ENCODE results near the gene GAGE12F. TPM values are rescaled to one million over a fixed set of nuclear protein-coding genes. Genes with fewer than 3 reads are reported as not detected.
"Not testable (repeated sequence)": the region's sequence is repeated elsewhere in the genome, so short reads cannot be mapped to it uniquely, and the experiment has no call there.

GAGE12F gene, protein sequence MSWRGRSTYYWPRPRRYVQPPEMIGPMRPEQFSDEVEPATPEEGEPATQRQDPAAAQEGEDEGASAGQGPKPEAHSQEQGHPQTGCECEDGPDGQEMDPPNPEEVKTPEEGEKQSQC
- not detected for total RNA-seq

DNA sequence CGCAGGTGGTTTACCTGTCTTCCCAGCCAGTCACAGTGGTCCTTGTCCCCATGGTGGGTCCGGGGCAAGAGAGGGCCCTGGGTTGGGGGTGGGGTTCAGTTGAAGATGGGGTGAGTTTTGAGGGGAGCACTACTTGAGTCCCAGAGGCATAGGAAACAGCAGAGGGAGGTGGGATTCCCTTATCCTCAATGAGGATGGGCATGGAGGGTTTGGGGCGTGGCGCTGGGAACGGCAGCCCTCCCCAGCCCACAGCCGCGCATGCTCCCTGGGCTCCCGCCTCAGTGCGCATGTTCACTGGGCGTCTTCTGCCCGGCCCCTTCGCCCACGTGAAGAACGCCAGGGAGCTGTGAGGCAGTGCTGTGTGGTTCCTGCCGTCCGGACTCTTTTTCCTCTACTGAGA lies at the start of gene GAGE12F:
Gene GAGE12F (plus strand): TSS at position 301 of the 400 bp plus-strand sequence. CDS start 1,155 bp downstream, outside the sequence.
- not testable (repeated sequence) for H3K4me1 Mint-ChIP-seq (ENCODE audit: low read depth in 2 of 2); H3K36me3 Mint-ChIP-seq; H3K4me3 Mint-ChIP-seq; ATAC-seq; DNase-seq (ENCODE audit: low spot score); H3K27ac Mint-ChIP-seq; H3K9me3 Mint-ChIP-seq; H3K27me3 Mint-ChIP-seq

DNA sequence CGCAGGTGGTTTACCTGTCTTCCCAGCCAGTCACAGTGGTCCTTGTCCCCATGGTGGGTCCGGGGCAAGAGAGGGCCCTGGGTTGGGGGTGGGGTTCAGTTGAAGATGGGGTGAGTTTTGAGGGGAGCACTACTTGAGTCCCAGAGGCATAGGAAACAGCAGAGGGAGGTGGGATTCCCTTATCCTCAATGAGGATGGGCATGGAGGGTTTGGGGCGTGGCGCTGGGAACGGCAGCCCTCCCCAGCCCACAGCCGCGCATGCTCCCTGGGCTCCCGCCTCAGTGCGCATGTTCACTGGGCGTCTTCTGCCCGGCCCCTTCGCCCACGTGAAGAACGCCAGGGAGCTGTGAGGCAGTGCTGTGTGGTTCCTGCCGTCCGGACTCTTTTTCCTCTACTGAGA lies 28.8 kb upstream of the GAGE12F start, which contains the start of gene GAGE12C:
Gene GAGE12C (plus strand): TSS at position 301 of the 400 bp plus-strand sequence. CDS start 1,155 bp downstream, outside the sequence.
- H3K4me3 Mint-ChIP-seq; H3K4me1 Mint-ChIP-seq (ENCODE audit: low read depth in 2 of 2); H3K27ac Mint-ChIP-seq; ATAC-seq; H3K36me3 Mint-ChIP-seq; H3K9me3 Mint-ChIP-seq; H3K27me3 Mint-ChIP-seq; DNase-seq (ENCODE audit: low spot score): not testable (repeated sequence)

DNA sequence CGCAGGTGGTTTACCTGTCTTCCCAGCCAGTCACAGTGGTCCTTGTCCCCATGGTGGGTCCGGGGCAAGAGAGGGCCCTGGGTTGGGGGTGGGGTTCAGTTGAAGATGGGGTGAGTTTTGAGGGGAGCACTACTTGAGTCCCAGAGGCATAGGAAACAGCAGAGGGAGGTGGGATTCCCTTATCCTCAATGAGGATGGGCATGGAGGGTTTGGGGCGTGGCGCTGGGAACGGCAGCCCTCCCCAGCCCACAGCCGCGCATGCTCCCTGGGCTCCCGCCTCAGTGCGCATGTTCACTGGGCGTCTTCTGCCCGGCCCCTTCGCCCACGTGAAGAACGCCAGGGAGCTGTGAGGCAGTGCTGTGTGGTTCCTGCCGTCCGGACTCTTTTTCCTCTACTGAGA lies 19.2 kb upstream of the GAGE12F start, which contains the start of gene GAGE12D:
Gene GAGE12D (plus strand): TSS at position 301 of the 400 bp plus-strand sequence. CDS start 1,155 bp downstream, outside the sequence.
- H3K36me3 Mint-ChIP-seq, H3K27me3 Mint-ChIP-seq, H3K9me3 Mint-ChIP-seq: not testable (repeated sequence)

DNA sequence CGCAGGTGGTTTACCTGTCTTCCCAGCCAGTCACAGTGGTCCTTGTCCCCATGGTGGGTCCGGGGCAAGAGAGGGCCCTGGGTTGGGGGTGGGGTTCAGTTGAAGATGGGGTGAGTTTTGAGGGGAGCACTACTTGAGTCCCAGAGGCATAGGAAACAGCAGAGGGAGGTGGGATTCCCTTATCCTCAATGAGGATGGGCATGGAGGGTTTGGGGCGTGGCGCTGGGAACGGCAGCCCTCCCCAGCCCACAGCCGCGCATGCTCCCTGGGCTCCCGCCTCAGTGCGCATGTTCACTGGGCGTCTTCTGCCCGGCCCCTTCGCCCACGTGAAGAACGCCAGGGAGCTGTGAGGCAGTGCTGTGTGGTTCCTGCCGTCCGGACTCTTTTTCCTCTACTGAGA lies 9.7 kb upstream of the GAGE12F start, which contains the start of gene GAGE12E:
Gene GAGE12E (plus strand): TSS at position 301 of the 400 bp plus-strand sequence. CDS start 1,155 bp downstream, outside the sequence.
- not testable (repeated sequence) for H3K27ac Mint-ChIP-seq; ATAC-seq; DNase-seq (ENCODE audit: low spot score); H3K9me3 Mint-ChIP-seq; H3K4me1 Mint-ChIP-seq (ENCODE audit: low read depth in 2 of 2); H3K27me3 Mint-ChIP-seq; H3K4me3 Mint-ChIP-seq; H3K36me3 Mint-ChIP-seq

More for the DNA sequence above, 19.2 kb upstream of the GAGE12F start, which contains the start of gene GAGE12D:
- not testable (repeated sequence) for H3K27ac Mint-ChIP-seq; H3K4me3 Mint-ChIP-seq; H3K4me1 Mint-ChIP-seq (ENCODE audit: low read depth in 2 of 2); ATAC-seq; DNase-seq (ENCODE audit: low spot score)

DNA sequence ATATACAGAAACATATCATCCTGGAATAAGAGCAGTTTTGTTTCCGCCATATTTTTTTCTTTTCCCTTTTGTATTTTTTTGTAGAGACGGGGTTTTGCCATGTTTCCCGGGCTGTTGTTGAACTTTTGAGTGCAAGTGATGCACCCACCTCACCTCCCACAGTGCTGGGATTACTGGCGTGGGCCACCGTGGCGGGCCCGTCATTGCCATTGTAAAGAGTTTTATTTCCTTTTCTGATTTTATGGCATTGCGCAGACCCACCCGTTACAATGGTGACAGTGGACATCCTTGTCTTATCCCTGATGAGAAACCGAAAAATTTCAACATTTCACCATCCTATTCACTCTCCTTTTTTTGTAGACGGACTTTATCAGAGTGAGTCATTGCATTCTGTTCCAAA lies 8.1 kb downstream of the GAGE12F start:
- not testable (repeated sequence) for H3K9me3 Mint-ChIP-seq; H3K36me3 Mint-ChIP-seq; ATAC-seq; DNase-seq (ENCODE audit: low spot score); H3K27me3 Mint-ChIP-seq; H3K4me3 Mint-ChIP-seq; H3K27ac Mint-ChIP-seq; H3K4me1 Mint-ChIP-seq (ENCODE audit: low read depth in 2 of 2)

DNA sequence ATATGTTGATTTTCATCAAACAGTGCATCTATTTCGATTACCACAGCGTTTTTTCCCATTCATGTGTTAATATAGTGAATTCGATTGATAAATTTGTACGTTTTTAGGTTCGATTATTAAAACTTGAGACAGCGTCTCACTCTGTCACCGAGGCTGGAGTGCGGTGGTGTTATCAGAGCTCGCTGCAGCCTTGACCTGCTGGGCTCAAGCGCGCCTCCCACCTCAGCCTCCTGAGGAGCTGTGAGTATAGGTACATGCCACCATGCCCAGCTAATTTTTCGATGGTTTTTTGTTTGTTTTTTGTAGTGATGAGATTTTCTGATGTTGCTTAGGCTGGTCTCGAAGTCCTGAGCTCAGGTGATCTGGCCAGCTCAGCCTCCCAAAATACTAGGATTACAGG lies 8.5 kb downstream of the GAGE12F start:
- not testable (repeated sequence) for H3K27ac Mint-ChIP-seq; DNase-seq (ENCODE audit: low spot score)

DNA sequence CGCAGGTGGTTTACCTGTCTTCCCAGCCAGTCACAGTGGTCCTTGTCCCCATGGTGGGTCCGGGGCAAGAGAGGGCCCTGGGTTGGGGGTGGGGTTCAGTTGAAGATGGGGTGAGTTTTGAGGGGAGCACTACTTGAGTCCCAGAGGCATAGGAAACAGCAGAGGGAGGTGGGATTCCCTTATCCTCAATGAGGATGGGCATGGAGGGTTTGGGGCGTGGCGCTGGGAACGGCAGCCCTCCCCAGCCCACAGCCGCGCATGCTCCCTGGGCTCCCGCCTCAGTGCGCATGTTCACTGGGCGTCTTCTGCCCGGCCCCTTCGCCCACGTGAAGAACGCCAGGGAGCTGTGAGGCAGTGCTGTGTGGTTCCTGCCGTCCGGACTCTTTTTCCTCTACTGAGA lies 9.5 kb downstream of the GAGE12F start, which contains the start of gene GAGE12G:
Gene GAGE12G (plus strand): TSS at position 301 of the 400 bp plus-strand sequence. CDS start 1,155 bp downstream, outside the sequence.
- not testable (repeated sequence) for DNase-seq (ENCODE audit: low spot score); H3K4me3 Mint-ChIP-seq; H3K4me1 Mint-ChIP-seq (ENCODE audit: low read depth in 2 of 2); H3K36me3 Mint-ChIP-seq; H3K27me3 Mint-ChIP-seq; ATAC-seq; H3K27ac Mint-ChIP-seq; H3K9me3 Mint-ChIP-seq

More for the DNA sequence above, 8.5 kb downstream of the GAGE12F start:
- not testable (repeated sequence) for H3K36me3 Mint-ChIP-seq; H3K4me1 Mint-ChIP-seq (ENCODE audit: low read depth in 2 of 2); H3K27me3 Mint-ChIP-seq; ATAC-seq; H3K9me3 Mint-ChIP-seq; H3K4me3 Mint-ChIP-seq

DNA sequence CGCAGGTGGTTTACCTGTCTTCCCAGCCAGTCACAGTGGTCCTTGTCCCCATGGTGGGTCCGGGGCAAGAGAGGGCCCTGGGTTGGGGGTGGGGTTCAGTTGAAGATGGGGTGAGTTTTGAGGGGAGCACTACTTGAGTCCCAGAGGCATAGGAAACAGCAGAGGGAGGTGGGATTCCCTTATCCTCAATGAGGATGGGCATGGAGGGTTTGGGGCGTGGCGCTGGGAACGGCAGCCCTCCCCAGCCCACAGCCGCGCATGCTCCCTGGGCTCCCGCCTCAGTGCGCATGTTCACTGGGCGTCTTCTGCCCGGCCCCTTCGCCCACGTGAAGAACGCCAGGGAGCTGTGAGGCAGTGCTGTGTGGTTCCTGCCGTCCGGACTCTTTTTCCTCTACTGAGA lies 19.0 kb downstream of the GAGE12F start, which contains the start of gene GAGE12H:
Gene GAGE12H (plus strand): TSS at position 301 of the 400 bp plus-strand sequence. CDS start 1,155 bp downstream, outside the sequence.
- not testable (repeated sequence) for DNase-seq (ENCODE audit: low spot score); H3K27me3 Mint-ChIP-seq; H3K4me1 Mint-ChIP-seq (ENCODE audit: low read depth in 2 of 2); H3K27ac Mint-ChIP-seq; H3K36me3 Mint-ChIP-seq; H3K9me3 Mint-ChIP-seq; H3K4me3 Mint-ChIP-seq; ATAC-seq

DNA sequence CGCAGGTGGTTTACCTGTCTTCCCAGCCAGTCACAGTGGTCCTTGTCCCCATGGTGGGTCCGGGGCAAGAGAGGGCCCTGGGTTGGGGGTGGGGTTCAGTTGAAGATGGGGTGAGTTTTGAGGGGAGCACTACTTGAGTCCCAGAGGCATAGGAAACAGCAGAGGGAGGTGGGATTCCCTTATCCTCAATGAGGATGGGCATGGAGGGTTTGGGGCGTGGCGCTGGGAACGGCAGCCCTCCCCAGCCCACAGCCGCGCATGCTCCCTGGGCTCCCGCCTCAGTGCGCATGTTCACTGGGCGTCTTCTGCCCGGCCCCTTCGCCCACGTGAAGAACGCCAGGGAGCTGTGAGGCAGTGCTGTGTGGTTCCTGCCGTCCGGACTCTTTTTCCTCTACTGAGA lies 28.6 kb downstream of the GAGE12F start, which contains the start of gene GAGE2A:
Gene GAGE2A (plus strand): TSS at position 301 of the 400 bp plus-strand sequence. CDS start 1,155 bp downstream, outside the sequence.
- not testable (repeated sequence) for H3K27ac Mint-ChIP-seq

DNA sequence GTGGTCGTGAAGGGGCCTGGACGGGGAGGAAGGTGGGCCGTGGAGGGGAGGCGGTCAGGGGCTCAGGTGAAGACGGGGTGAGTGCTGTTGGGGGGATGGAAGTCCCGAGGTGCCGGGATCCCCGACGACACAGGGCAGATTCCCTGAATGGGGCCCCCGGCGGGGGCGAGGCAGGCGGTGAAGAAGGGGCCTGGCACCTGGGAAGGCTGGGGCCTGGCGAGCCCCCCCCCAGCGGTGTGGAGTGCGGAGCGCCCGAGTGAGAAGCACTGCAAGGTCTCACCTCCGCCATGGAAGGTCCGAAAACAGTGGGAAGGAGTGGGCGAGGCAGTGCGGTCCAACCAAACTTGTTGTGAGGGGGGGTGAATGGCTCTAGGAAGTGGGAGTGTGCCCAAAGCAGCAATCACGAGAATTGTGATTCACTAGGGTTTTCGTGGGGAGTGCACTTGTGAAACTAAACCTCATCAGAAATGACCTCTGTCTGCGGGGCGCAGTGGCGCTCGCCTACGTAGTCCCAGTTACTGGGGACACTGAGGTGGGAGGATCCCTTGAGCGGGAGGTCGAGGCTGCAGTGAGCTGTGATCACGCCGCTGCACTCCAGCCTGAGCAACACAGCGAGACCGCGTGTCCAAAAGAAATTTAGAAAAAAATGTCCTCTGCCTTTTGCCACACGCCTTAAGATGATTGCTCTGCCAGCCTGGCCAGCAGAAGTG lies 29.3 kb downstream of the GAGE12F start:
- not testable (repeated sequence) for H3K9me3 Mint-ChIP-seq; H3K27me3 Mint-ChIP-seq; H3K27ac Mint-ChIP-seq; ATAC-seq; H3K4me1 Mint-ChIP-seq (ENCODE audit: low read depth in 2 of 2); H3K4me3 Mint-ChIP-seq; H3K36me3 Mint-ChIP-seq
- peak; percentile 73 for DNase-seq (ENCODE audit: low spot score)

More for the DNA sequence above, 28.6 kb downstream of the GAGE12F start, which contains the start of gene GAGE2A:
- not testable (repeated sequence) for H3K27me3 Mint-ChIP-seq; H3K4me3 Mint-ChIP-seq; ATAC-seq; DNase-seq (ENCODE audit: low spot score); H3K9me3 Mint-ChIP-seq; H3K4me1 Mint-ChIP-seq (ENCODE audit: low read depth in 2 of 2); H3K36me3 Mint-ChIP-seq

DNA sequence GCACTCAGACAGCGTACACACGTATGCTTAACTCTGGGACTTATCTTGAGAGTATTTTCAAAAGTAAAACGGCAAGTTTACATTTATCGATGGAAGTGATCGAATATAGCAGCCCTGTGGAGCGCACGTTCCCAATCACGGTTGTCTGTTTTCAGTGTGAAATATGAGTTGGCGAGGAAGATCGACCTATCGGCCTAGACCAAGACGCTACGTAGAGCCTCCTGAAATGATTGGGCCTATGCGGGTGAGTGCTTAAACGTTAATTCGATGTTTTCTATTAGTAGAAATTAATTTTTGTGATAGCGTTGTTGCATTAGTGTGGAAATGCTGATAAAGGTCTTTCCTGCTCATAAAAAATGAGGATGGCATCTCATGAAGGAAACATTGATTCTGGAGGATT lies 29.8 kb downstream of the GAGE12F start:
- not testable (repeated sequence) for H3K36me3 Mint-ChIP-seq; H3K9me3 Mint-ChIP-seq; H3K27ac Mint-ChIP-seq; DNase-seq (ENCODE audit: low spot score); H3K4me1 Mint-ChIP-seq (ENCODE audit: low read depth in 2 of 2); H3K4me3 Mint-ChIP-seq; H3K27me3 Mint-ChIP-seq; ATAC-seq

DNA sequence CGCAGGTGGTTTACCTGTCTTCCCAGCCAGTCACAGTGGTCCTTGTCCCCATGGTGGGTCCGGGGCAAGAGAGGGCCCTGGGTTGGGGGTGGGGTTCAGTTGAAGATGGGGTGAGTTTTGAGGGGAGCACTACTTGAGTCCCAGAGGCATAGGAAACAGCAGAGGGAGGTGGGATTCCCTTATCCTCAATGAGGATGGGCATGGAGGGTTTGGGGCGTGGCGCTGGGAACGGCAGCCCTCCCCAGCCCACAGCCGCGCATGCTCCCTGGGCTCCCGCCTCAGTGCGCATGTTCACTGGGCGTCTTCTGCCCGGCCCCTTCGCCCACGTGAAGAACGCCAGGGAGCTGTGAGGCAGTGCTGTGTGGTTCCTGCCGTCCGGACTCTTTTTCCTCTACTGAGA lies 38.1 kb downstream of the GAGE12F start, which contains the start of gene GAGE1:
Gene GAGE1 (plus strand): TSS at position 301 of the 400 bp plus-strand sequence. CDS start 1,155 bp downstream, outside the sequence.
- H3K27me3 Mint-ChIP-seq; H3K9me3 Mint-ChIP-seq; H3K4me1 Mint-ChIP-seq (ENCODE audit: low read depth in 2 of 2): not testable (repeated sequence)

DNA sequence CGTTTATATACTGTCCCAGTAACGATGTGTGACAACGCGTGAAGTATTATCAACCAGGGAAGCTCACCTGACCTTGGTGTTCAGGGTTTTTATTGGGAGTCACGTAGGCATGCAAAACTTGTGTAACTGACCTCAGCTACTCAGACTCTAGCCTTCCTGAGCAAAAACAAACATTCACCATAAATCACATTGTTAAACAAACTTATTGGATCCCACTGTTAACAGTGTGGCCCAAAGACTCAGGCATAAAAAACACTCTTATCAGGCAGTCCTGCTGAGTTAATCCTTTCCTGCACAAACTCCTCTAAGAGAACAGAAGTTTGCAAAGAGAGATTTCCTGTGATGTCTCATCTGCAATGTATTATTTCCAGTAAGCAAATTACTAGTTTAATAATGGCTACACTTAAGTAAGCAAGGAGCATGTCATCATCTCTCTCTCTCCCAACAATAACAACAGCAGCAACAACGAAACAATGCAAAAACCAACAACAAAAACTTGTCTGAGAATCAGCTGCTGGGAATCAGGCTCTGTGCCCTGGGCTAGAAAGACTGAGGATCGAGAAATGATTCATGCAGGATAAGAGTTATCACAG lies 50.2 kb downstream of the GAGE12F start:
- no peak for DNase-seq (ENCODE audit: low spot score)
- no peaks in the 10 kb centered on the region for H3K36me3 Mint-ChIP-seq
- H3K27me3 Mint-ChIP-seq: peaks cover 0 to 24% of the 10 kb centered on the region in 2 donors
- no peak for ATAC-seq
- H3K4me1 Mint-ChIP-seq (ENCODE audit: low read depth in 2 of 2): no peaks in the 10 kb centered on the region
- no peak overlapping the region for H3K4me3 Mint-ChIP-seq
- no peak overlapping the region for H3K27ac Mint-ChIP-seq
- H3K9me3 Mint-ChIP-seq: no peaks in the 10 kb centered on the region

More for the DNA sequence above, 38.1 kb downstream of the GAGE12F start, which contains the start of gene GAGE1:
- not testable (repeated sequence) for H3K4me3 Mint-ChIP-seq; DNase-seq (ENCODE audit: low spot score); H3K27ac Mint-ChIP-seq; H3K36me3 Mint-ChIP-seq; ATAC-seq
